Cardiac muscle cell (in vitro differentiated cells and primary cell): ENCODE data around the gene XPNPEP2. TPM values are rescaled to one million over a fixed set of nuclear protein-coding genes. Genes with fewer than 3 reads are reported as not detected.

Source experiments
- DNase-seq, 2 donors: peaks; one replicate each; pipeline versions ENCODE4 v3.0.0 to v3.0.0-alpha.2; 2010 to 2017; ENCODE audit warnings: low read depth in 1 of 2, low spot score in 1 of 2
- H3K27ac ChIP-seq: fragments of 200-600 bp; sonication (generic); 2 replicates; pipeline ENCODE4 v1.5.1; 2016
- H3K27me3 ChIP-seq: fragments of 200-600 bp; sonication (generic); 2 replicates; pipeline ENCODE4 v1.6.0; 2016; ENCODE audit warnings: control low read depth
- H3K36me3 ChIP-seq: fragments of 200-600 bp; sonication (generic); 2 replicates; pipeline ENCODE4 v1.5.1; 2016; ENCODE audit warnings: control low read depth
- H3K4me1 ChIP-seq: fragments of 200-600 bp; sonication (generic); 2 replicates; pipeline ENCODE4 v1.8.1; 2017; ENCODE audit warnings: low read depth, mild to moderate bottlenecking, mixed run types
- H3K4me3 ChIP-seq: fragments of 200-600 bp; sonication (generic); 2 replicates; pipeline ENCODE4 v1.5.1; 2016; ENCODE audit warnings: mild to moderate bottlenecking
- H3K9me3 ChIP-seq: fragments of 200-600 bp; sonication (generic); 2 replicates; pipeline ENCODE4 v1.5.1; 2017; ENCODE audit warnings: low read depth, mild to moderate bottlenecking, control low read depth
- CTCF ChIP-seq: IDR thresholded peaks from 2 replicates; pipeline ENCODE4 v1.5.1; 2012; ENCODE audit warnings: low read depth, mild to moderate bottlenecking, low read length
- polyA plus RNA-seq: library from polyadenylated mRNA; unstranded; fragments of >200 nt; fragmentation: Nextera tagmentation; extraction: Ambion mirVana; gene quantifications from 2 replicates; pipeline ENCODE4 v1.2.1, GENCODE V29; 2016
- total RNA-seq: library from RNA; depleted of rRNA; stranded (reverse); fragments of >200 nt; gene quantifications from 2 replicates; pipeline ENCODE4 v1.2.3, GENCODE V29; 2016

Gene XPNPEP2
- total and polyA plus RNA-seq, 2 experiments from 2014 or later = not detected

GRCh38 chrX:129695535-129695934 is 43.2 kb upstream of the XPNPEP2 start:
- TF ChIP-seq CTCF = no peak
- Histone ChIP-seq H3K9me3 (no peaks in the 10 kb centered on the region), H3K4me3 (no peak overlapping the region), H3K4me1 (no peaks in the 10 kb centered on the region), H3K27me3 (no peaks in the 10 kb centered on the region), H3K27ac (no peak overlapping the region), H3K36me3 (no peaks in the 10 kb centered on the region)
- DNase-seq = no peak

- no peak for DNase-seq
- Histone ChIP-seq H3K27ac (no peak overlapping the region), H3K4me3 (no peak overlapping the region), H3K4me1 (no peaks in the 10 kb centered on the region), H3K9me3 (no peaks in the 10 kb centered on the region), H3K36me3 (no peaks in the 10 kb centered on the region), H3K27me3 (no peaks in the 10 kb centered on the region)
- no peak for TF ChIP-seq CTCF
These were observed 42.8 kb upstream of the XPNPEP2 start for GRCh38 chrX:129695937-129696336.

GRCh38 chrX:129696463-129697155 is 42.2 kb upstream of the XPNPEP2 start:
- TF ChIP-seq CTCF = no peak
- Histone ChIP-seq H3K36me3 (no peaks in the 10 kb centered on the region), H3K27me3 (no peaks in the 10 kb centered on the region), H3K9me3 (no peaks in the 10 kb centered on the region), H3K27ac (no peak overlapping the region), H3K4me1 (no peaks in the 10 kb centered on the region), H3K4me3 (no peak overlapping the region)
- DNase-seq = no peak

GRCh38 chrX:129697204-129697829 is 41.5 kb upstream of the XPNPEP2 start:
- H3K9me3 ChIP-seq = no peaks in the 10 kb centered on the region
- H3K27me3 ChIP-seq = no peaks in the 10 kb centered on the region
- TF ChIP-seq CTCF = no peak
- H3K4me3 ChIP-seq = no peak overlapping the region
- no peak for DNase-seq
- H3K27ac ChIP-seq = no peak overlapping the region
- H3K4me1 ChIP-seq = no peaks in the 10 kb centered on the region
- H3K36me3 ChIP-seq = no peaks in the 10 kb centered on the region

GRCh38 chrX:129698150-129698549 is 40.6 kb upstream of the XPNPEP2 start:
- no peak for DNase-seq
- Histone ChIP-seq H3K4me3 (no peak overlapping the region), H3K36me3 (no peaks in the 10 kb centered on the region), H3K27me3 (no peaks in the 10 kb centered on the region), H3K27ac (no peak overlapping the region), H3K4me1 (no peaks in the 10 kb centered on the region), H3K9me3 (no peaks in the 10 kb centered on the region)
- TF ChIP-seq CTCF = no peak
